GM19467 (cell line): Measurements from ENCODE around the gene PIGW.
A peak's percentile ranks its signal among the peaks of the same experiment; 100 is the strongest.
"Not testable (repeated sequence)": the region's sequence is repeated elsewhere in the genome, so short reads cannot be mapped to it uniquely, and the experiment has no call there.

ENCODE experiments used
- ATAC-seq: cut with Tn5 transposase; IDR thresholded peaks from one replicate; pipeline ENCODE4 v1.9.1; 2021; ENCODE audit warnings: mild to moderate bottlenecking, moderate library complexity; ENCODE audit not compliant: unreplicated experiment

Gene PIGW

DNA sequence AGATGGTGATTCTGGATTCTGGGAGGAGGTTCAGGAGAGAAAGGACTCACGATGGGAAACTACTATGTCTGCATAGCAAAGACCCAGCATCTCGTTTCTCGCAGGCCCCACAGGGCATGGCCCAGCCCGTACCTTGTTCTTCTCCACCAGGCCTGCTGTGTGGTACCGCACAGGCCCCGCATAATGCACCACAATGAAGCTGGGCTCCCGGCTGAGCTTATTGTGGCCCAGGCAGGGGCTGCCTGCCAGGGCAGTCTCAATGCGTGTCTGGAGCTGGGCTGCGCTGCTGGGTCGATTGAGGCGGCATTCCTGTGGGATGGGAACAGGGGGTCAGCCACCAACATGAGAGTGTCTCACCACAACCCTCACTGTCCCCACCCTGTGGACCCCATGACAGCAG, 28.0 kb upstream of the PIGW start:
- no peak for ATAC-seq

DNA sequence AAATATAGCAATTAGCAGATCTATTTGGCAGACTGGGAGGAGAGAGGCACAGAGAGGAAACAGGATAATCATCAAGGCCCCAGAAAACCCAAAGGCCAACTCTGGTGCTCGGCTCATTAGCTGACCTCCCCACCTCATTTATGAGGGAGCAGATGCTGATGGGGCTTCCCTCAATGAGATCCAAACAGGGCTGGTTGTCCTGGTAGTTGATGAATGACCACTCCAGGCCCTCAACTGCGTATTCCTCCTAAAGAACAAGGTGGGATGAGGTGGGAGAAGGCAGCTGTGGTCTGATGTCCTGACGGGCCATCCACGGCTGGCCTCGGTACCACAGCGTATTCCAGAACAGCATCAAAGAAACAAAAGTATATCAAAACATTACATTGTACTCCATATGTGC, 27.5 kb upstream of the PIGW start:
- no peak for ATAC-seq

DNA sequence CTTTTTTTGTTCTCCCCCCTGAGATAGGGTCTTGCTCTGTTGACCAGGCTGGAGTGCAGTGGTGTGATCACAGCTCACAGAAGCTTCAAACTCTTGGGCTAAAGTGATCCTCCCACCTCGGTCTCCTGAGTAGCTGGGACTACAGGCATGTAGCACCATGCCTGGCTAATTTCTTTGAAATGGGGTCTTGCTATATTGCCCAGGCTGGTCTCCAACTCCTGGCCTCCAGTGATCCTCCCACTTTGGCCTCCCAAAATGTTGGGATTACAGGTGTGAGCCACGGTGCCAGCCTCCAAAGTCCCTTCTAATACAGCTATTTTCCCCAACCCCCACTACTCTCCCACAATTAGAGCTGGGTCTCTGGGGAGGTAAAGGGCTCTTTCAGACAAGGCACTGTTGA, 26.3 kb upstream of the PIGW start:
- ATAC-seq: not testable (repeated sequence)

DNA sequence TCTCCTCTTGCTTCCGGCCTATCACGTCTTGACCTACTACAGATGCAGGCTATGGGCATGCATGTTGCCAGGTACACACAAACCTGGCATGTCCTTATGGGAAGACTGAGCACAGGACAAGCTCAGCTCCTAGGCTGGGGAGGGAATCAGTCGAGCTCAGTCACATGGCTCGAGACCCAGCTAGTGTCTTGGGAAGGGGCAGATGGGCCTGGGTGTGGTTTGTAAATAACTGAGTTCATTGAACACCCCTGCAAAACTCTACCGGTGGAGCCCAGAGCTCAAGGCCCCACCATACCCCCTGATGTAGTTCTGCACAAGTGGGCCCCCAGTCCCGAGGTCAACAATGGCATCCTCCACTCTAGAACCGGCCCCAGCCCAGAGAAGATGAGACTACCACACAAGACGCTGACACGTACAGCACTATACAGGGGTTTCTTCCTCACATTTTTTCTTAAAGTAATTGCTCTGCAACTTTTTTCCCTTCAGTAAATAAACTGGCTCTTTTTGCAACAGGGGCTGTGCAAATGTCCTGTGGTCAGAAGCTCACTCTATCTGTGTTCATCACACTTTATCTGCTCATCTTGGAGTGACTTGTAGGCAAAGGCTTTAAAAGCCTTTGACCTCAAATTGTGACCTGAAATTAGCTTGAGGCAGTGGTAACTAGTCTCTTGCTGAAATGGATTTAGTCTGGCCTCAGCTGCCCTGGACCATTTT, 25.4 kb upstream of the PIGW start:
- no peak for ATAC-seq

DNA sequence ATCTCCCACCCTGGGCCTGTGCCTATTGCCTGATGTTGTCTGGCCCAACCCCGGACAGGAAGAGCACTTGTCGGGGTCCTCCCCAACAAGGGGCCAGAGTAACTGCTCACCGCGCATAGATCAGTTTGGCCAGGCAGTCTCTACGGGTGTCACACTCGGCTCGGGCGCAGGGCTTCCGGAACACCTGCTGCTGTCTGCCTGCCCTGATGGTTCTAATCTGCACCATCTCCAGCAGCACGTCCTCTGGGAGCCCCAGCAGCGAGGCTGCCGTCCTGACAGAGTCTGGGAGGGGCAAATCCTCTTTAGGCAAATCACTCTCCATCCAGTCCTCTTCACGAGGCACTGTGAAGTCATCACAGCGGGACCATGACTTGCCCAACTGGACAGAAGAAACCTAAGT, 24.2 kb upstream of the PIGW start:
- no peak for ATAC-seq

DNA sequence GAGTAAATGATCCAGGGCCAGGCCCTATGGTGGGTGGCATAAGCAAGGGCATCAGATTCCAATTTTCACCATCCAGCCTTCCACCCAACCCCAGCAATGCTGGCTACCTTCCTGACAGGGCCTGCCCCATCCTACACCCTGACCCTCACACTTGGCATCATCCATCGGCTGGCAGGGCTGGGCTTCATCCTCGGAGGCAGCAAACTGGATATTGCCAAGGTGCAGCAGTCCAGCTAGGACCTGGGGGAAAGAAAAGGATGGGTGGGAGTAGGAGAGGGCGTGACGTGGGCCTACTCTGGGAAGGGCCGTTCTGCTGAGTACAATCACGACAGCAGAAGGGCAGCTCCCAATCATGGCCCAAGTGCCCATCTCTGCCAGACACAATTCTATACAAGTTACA, 23.6 kb upstream of the PIGW start:
- ATAC-seq: no peak

DNA sequence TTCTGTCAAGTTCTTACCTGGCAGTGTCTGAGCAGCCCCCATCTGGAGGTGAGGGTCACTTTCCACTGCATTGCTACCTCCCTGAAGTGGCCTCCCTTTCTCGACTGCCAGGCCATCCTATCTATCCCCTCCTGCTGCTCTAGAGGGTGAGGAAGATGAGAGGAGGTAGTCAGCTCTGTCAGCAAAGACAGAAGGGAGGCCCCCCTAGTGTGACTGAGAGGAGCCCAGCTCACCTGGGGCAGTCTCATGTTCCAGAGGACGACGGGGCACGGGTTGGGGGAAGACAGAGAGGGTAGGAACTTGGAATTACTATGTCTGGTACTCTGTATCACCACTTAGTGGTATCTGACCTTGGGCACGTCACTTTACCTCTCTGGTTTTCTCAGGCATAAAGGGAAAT, 22.1 kb upstream of the PIGW start:
- ATAC-seq: no peak

DNA sequence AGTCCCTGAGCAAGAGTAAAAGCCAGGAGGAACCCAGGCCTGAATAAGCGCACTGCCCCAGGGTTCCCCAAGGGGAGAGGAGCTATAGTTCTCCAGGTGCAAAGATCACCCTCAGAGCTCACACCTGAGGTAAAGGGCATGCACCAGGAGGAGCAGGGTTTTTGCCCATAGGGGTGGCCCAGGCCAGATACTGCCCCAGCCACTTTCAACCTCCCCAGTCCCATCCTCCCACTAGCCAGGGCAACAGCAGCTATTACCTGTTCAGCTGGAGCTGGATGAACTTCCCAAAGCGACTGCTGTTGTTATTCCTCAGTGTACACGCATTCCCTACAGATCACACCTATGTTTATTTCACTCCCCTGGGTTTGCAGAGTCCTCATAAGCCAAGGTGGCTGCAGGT, 19.9 kb upstream of the PIGW start:
- no peak for ATAC-seq

DNA sequence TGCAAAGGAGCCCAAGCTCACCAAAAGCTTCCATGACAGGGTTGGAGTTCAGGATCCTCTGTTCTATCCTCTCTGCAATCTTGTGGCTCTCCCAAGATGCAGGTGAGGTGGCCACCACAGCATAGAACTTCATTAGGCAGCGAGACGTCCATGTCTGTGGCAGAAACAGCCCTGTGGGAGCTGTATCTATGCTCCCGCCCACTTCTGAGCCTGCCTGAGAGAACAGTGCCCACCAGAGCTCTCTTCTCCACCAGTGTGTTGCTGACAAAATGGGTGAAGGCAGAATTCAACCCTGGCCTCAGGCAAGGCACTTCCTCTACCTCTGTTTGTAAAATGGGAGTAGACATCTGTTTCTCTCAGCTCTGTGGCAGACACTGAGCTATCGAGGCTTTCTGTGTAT, 18.9 kb upstream of the PIGW start:
- no peak for ATAC-seq

DNA sequence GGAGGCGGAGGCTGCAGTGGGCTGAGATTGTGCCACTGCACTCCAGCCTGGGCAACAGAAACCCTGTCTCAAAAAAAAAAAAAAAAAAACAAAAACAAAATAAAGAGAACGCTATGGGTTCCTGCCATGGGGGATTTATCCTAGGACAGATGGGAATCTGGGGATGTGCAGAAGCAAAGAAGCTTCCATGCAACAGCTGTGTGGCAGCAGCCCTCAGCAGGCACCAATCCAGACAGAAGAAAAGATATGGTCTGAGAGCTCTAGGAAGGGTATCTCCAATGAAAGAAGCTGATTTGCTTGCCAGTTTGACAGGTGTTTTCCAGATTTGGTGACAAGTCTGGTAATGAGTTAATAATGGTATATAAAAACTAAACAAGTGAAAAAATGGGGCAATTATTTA, 11.7 kb upstream of the PIGW start:
- ATAC-seq: no peak

DNA sequence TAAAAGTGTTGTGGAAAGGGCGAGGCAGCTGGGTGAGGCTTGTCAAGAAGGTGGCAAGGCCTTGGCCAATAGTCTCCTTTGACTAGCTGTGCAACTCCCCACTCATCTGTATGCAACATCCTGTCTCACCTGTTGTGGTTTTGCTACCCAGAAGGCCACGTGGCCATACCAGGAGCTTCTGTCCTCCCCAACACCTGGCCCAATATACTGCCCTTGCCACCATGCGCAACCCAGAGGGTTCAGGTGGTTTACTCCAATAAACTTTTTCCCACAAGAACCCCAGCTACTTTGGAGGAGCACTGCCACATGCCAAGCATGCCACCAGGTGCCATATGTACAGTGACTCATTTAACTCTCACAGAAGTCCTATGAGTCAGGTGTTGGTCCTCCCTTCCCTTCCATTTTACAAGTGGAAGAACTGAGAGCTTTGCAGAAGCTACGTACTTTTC, 10.3 kb upstream of the PIGW start:
- no peak for ATAC-seq

DNA sequence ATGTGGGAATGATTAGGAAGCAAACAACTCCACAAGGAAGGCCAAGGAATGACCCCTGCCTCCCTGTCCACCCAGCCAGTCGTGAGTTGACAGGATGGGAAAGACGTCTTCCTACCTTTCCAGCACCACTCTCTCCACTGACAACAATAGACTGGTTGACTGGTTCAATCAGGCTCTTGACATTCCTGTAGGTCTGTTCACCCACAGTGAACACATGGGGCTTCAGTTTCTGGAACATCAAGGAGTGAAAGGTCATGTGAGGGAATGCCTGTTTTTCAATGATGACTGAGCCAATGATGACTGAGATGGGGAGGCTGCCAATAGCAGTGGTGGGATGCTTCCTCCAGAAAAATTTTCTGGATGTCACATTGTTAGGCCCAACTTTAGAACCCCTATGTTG, 9.7 kb upstream of the PIGW start:
- ATAC-seq: no peak

DNA sequence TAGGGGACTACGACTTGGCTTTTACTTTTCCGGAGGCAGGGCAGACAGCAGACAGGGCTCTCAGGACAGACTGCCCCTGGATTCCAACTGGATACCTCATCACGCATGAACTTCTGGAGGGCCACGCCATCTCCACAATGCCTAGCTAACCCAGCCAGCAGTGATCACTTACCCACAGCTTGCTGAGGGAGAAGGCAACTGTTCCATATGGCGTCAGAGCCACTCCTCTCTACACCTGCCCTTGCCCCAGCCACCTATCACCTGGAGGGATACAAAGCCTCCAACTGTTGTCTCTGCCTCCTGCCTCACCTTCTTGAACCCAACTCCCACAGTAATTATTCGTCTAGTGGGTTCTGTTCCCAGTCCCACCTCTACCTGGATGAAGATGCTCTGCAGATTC, 8.9 kb upstream of the PIGW start:
- ATAC-seq: no peak

DNA sequence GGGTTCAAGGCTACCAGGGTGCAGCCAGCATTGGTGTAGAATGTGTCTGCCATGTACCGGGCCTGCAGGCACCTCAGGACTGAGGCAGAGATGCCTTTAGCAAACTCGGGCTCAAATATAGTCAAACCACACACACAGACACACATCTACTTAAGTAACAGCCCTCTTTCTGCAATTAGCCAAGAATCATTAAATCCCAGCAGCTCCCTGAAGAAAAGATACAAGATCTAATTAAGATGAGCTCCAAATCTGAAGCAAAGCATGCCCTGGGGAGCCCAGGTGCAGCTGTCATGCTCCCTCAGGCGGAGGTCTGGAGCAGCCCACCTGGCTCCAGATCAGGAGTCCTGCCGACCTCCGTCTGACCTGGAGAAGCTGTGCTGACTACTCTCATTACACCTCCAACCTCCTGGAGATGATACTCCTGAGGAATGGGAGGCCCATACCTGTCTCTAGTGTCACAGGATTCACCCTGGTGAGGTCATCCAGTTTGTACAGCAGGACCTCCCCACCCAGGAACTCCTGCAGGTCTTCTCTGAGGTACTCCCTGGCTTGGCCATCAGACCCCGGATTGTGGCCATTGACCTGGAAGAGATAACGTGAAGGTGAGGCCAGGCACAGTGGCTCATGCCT, 7.1 kb upstream of the PIGW start:
- no peak for ATAC-seq

DNA sequence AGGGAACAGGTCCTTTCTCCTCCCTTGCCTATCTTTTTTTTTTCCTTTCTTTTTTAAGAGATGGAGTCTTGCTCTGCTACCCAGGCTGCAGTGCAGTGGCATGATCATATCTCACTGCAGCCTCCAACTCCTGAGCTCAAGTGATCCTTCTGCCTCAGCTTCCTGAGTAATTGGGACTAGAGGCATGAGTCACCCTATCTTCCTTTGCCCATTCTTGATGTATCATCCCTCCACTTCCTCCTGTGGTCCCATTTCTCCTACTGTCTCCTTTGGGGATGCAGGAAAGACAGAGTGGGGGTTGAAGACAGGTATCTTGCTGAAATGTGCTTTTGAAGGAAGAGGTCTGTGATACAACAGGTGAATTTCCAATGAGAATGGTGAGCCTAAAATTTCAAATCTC, 5.7 kb upstream of the PIGW start:
- no peak for ATAC-seq

DNA sequence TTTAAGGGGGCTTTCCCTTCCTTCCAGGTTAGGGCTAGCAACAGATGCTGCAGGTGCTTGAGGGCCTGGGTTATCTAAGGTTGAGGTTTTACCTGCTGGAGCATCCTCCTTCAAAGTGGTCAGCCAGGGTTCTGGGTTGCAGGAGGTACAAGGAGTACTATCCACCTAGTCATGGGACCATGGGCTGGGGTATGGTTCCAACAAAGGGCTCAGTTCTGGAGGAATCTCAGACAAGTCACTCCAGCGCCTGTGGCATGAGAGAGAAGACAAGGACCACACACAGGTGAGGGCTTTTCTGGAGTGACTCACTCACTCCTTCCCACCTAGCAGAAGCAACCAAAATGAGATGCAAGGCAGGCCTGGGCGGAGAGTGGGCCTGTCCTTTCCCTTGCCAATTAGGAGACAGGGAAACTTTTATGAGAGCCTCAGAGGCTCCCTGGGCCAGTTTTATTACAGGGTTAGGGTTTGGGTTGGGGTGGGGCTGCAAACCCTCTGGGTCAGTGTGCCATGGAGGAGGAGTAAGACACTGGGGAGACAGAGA, 2.3 kb upstream of the PIGW start:
- no peak for ATAC-seq

DNA sequence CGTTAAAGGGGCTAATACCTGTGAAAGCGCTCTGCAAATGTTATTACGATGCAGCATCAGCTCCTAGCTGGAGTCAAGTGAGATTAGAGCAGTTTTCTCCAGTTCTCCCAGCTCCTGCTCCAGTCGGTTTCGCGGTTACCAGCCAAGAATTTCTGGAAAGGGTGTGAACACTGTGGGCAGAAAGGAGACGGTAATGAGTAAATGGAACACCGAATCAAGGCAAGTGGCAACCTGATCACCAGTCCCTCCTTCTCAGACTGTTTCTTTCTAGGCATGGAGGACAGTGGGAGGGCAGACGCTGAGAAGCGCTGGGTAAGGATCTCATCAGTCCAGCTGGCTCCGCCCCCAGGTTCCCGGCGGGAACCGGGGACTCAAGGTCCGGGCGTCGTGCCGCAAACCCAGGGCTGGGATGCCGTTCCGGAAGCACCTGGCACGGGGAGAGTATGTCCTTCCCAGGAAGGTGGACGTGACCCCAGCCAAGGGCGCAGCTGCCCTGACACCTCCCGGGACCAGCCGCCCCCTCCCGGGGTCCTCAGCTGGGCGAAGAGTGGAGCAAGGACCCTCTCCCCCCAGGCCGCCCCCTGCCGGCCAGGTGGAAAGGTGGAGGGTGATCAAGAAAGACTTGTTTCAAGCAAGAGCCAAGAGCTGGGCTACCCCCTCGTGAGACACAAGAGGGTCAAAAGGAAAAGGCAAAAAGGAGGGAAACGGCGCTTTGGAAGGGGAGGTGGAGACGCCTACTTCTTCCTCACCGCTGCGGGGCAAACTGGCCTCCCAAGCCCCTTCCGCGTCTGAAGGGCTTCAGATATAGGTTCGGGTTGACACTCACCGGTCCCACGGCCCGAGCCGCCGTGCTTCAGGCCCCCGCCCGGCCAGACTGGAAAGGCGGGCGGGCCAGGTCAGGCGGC, 600 bp upstream of the PIGW start:
- ATAC-seq: peak; percentile 21

DNA sequence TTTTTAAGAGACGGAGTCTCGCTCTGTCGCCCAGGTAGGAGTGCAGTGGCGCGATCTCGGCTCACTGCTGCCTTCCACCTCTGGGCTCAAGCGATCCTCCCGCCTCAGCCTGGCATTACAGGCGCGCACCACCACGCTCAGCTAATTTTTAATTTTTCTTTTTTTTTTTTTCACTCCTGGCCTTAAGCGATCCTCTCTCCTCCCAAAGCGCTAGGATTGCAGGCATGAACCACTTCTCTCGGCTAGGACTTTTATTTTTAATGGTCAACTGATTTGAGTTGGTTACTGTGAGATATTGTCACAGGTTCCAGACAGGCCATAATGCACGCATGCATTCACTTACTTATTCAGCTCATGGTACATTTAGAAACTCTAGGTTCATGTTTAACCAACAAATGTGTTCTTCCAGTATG, 888 bp downstream of the PIGW start:
- no peak for ATAC-seq

DNA sequence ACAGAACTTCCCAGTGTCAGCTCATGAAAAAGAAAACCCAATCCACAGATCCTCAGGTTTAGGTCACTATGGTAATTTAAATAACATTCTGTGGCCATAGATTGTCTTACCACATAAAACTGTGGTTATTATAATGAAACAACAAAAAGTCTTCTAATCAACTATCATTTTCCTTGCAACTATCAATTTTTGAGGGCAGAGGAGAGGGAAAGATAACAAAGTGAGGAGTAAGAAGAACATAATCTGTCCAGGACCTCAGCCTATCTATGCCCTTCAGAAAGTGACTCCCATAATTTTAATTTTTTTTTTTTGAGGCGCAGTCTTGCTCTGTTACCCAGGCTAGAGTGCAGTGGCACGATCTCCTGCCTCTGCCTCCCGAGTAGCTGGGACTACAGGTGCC, 5.9 kb downstream of the PIGW start:
- ATAC-seq: no peak

DNA sequence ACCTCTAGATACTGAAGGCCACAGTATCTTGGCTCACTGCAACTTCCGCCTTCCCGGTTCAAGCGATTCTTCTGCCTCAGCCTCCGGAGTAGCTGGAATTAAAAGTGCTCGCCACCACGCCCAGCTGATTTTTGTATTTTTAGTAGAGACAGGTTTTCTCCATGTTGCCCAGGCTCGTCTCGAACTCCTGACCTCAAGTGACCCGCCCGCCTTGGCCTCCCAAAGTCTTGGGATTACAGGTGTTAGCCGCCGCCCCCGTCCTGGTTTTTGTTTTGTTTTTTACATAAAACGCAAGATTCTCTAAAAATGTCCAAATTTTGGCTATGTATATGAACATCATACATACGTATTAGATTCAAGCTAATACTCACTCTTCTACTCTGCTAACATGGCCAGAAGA, 8.0 kb downstream of the PIGW start:
- no peak for ATAC-seq

DNA sequence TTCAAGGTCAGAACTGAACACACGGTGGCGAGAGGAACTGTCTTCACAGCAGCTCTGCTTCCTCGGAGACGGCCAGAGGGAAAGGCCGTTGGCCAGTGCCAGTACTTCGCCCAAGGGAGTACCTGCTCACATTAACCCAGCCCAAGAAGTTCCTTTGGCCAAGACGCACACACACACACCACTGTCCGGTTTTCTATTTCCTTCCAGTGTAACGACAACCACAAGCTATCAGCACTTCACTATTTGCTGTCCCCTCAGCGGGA, 9.2 kb downstream of the PIGW start:
- ATAC-seq: peak; percentile 9
